GM21526 (cell line): ENCODE measurements around the gene PAGE4.

ENCODE experiments used
- ATAC-seq: cut with Tn5 transposase; IDR thresholded peaks from one replicate; pipeline ENCODE4 v1.9.1; 2021; ENCODE audit warnings: moderate library complexity; ENCODE audit not compliant: unreplicated experiment, low FRiP score

The PAGE4 gene

DNA sequence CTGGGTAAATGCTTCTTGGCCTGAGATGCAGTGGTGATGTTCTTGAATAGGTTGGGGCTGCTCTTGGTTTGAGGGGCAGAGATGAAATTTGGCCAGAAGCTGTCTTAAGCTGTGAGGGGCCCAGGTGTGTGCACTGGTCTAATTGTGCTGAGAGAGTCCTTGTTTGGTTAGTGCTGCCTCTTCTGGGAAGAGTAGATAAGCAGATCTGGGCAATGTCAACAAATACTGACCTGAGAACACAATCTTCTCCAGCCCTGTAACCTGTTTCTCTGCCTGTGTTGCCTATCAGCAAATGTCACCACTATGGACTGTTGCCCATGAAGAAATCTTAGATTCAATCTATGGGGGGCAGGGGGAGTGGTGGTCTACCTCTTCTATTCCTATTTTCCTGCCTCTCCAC is 33.0 kb downstream of the PAGE4 start:
- no peak for ATAC-seq

DNA sequence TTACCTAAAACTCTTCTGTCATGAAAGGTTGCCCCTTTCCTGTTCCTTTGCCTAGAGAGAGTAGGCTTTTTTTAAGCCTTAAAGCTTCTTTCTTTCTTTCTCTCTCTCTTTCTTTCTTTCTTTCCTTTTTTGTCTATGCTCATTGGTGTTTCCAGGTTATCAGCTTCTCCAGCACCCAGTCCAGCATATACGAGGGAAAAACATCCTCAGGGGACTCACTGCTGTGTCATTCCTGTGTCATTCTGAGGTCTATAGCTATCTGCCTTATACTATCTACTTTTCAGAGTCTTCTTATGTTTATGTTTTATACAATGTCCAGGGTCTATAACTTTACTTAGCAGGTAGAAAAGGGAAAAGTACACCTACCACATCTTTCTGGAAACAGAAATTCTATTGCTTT is 39.6 kb downstream of the PAGE4 start:
- ATAC-seq: no peak

DNA sequence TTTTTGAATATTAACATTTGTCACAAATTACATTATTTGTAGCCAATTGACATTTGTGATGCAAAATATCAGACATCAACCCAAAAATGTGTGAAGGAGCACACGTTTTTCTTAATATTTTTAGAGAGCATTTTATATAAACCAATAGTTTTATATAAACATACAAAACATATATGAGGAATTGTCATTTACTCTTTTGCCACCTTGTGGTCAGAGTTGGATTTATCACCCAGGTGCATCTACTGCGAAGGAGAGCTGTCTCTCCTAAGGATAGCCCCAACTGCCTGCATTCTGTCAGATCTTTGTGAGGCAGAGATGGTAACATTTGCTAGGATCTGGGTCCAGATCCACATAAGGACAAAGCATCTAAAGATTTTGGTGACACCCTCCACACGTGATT is 47.6 kb downstream of the PAGE4 start:
- no peak for ATAC-seq

DNA sequence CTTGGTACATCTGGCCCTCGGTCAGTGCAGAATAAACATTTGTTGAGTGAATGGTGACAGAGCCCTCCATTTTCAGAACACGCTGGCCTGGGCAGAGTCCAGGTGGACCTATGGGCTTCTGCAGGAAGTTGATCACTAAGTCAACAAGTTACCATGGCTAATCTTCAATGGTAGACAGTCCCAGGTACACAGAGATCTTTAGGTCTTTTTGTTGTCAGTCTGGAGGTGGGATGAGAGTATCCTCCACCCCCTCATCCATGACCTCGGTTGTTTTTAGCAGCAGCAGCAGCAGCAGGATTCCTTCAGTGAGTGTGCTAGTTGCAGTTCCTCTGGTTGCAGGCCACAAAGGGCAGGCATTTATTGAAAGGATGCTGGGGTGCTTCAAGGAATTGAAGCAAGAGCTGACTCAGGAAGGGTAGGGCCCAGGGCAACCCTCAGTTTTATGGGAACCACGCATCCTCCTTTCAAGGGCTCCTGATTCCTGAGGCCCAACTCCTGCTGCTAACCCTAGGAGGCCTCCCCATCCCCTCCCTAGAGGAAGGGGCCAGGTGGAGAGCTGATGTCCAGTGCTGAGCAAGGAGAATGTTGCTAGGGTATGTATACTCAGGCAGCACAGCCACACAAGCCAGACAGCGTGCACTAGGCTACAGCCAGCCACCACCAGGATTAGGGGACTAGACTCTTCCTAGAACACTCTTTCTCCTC is 48.4 kb downstream of the PAGE4 start:
- no peak for ATAC-seq

DNA sequence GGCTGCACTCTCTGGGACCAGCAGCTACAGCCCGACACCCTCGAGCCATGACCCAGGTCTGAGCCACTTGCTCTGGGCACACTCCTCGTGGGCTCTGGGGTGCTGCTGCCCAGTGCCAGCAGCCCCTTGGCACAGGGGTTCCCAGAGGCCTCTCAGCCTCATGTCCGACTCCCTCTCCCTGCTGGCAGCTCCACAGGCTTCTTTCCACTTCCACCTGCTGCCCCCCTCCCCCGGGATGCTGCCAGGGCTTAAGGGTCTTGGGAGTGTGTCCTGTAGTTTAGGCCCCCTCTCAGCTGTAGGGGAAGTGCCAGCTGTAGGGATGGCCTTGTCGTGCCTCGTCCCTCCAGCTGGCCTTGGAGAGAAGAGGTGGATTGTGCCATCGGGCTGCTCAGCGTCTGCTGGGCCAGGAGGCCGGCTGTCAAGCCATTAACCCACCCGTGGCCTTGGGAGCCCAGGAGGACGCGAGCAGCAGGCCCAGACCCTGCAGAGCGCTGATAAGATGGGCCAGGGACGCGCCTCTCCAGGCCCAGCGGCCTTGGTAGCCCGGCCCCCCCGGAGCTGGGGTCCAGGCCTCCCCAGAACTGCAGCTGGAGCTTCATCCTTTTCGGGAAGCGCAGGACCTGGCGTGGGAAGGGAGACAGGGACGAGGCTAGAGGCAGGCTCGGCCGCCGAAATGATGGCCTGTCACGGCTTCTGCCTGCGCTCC is 49.2 kb downstream of the PAGE4 start:
- no peak for ATAC-seq

DNA sequence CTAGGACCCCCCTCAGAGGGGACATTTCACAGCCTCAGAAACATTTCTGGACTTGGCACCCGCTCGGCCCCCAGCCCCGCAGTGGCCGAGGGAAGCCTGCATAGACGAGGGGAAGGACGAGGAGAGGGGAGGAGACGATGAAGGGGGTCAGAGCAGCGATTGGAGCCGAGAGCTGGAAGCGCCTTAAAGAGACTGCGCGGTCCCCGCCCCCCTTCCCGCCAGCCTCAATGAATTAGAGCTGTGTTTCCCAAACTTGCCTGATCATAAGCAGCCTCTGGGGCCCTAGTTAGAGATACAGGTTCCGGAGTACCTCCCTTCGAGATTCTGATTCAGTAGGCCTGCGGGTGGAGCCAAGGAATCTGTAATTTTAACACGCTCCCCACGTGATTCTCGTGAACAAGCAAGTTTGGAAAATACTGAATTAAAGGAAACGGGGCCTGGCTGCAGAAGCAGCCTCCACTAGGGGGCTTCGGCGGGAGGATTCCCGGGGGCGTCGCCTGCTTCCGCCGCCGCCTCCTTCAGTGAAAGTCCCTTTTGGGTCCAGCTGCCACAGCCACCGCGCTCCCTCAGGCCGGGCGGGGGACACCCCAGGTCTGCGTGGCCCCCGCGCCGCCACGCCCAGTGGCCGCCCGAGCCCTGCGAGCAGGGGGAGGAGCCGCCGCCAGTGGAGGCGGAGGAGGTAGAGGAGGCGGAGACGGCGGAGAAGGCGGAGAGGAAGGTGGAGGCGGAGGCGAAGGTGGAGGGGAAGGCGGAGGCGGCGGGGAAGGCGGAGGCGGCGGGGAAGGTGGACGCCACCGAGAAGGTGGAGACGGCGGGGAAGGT is 49.9 kb downstream of the PAGE4 start, which contains the start of gene USP27X:
TSS of gene USP27X (plus strand) at position 651 of the 822 bp plus-strand sequence. CDS start 824 bp downstream, outside the sequence.
- peak; percentile 88 for ATAC-seq

DNA sequence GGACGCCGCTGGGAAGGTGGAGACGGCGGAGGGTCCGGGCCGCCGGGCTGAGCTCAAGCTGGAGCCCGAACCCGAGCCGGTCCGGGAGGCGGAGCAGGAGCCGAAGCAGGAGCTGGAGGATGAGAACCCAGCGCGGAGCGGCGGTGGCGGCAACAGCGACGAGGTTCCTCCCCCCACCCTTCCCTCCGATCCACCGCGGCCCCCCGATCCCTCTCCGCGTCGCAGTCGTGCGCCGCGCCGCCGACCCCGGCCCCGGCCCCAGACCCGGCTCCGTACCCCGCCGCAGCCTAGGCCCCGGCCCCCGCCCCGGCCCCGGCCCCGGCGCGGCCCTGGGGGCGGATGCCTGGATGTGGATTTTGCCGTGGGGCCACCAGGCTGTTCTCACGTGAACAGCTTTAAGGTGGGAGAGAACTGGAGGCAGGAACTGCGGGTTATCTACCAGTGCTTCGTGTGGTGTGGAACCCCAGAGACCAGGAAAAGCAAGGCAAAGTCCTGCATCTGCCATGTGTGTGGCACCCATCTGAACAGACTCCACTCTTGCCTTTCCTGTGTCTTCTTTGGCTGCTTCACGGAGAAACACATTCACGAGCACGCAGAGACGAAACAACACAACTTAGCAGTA is 50.7 kb downstream of the PAGE4 start:
- ATAC-seq: no peak

DNA sequence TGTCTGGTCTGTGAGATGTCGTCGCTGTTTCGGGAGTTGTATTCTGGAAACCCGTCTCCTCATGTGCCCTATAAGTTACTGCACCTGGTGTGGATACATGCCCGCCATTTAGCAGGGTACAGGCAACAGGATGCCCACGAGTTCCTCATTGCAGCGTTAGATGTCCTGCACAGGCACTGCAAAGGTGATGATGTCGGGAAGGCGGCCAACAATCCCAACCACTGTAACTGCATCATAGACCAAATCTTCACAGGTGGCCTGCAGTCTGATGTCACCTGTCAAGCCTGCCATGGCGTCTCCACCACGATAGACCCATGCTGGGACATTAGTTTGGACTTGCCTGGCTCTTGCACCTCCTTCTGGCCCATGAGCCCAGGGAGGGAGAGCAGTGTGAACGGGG is 51.6 kb downstream of the PAGE4 start:
- ATAC-seq: no peak
